GM21367 (cell line): ENCODE results near the gene RFPL3.

Experiments
- ATAC-seq: cut with Tn5 transposase; IDR thresholded peaks from one replicate; pipeline ENCODE4 v1.9.1; 2021; ENCODE audit not compliant: unreplicated experiment

Gene RFPL3

GRCh38 chr22:32410459-32410858 is 52.8 kb downstream of the RFPL3 start:
- no peak for ATAC-seq
